M059J (cell line): ENCODE data around the gene PYCR2. TPM values are rescaled to one million over a fixed set of nuclear protein-coding genes. Genes with fewer than 3 reads are reported as not detected.
"Not testable (repeated sequence)": the region's sequence is repeated elsewhere in the genome, so short reads cannot be mapped to it uniquely, and the experiment has no call there.

ENCODE experiments used
- DNase-seq: peaks from one replicate; pipeline ENCODE4 v3.0.0-alpha.2; 2012; ENCODE audit warnings: low read depth
- total RNA-seq: library from RNA; depleted of rRNA; stranded (reverse); fragments of >200 nt; shearing (Covaris generic); gene quantifications from 2 replicates; pipeline ENCODE4 v1.2.3, GENCODE V29; 2014

Gene PYCR2
- total RNA-seq, 1 experiment from 2014 or later = 60.0 TPM

DNA sequence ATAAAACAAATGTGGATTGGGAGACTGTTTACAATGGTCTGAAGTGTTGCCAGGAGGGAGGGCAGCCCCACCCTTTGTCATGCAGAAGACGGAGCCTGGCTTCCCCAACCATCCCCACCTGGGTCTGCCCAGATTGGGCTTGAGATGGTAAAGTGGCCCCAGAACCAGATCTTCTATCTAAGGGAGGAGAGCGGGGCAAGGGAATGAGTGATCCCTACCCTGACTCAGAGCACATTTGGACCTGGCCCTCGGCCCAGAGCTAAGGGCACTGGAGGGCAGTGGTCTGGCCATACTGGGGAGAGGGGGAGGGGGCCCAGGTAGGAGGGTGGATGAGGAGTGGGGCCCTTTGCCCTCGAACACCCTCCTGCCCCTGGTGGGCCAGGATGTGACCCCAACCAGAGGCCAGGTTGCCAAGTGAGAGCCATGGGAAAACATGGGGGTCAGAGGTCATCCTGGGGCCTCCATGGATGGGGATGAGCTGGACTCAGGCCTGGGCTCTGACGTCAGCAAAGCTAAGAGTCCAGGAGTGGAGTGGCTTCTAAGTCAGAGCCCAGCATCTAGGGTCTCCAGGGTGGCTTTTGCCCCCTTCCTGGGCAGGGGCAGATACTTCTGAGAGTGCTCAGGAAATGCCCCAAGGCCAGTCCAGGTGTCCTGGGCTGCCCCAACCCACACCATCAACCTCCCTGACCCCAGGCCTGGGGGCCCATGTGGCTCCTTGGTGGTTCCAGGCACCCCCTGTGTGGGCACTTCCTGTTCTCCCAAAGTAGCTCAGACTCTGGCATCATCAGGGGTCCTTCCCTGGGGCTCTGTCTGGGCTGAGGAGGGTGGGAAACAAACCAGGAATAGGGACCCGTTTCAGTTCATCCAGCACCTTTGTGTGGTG is 33.5 kb downstream of the PYCR2 start:
- peak; percentile 53 for DNase-seq

DNA sequence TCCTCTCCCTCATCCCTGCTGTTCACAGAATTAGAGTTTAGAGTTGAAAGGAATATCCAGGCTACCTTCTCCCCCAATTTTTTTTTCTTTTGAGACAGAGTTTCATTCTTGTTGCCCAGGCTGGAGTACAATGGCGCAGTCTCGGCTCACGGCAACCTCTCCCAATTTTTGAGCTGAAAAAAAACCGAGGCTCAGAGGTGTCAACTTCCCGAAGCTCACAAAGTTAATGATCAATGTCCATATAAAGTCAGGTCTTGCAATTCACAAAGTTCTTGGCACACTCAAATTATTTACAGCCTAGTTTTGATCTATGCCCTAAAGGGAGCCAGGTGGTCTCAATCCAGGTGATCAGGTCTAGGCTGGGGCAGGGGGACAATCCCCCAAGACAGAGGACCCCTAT is 34.3 kb downstream of the PYCR2 start:
- no peak for DNase-seq

DNA sequence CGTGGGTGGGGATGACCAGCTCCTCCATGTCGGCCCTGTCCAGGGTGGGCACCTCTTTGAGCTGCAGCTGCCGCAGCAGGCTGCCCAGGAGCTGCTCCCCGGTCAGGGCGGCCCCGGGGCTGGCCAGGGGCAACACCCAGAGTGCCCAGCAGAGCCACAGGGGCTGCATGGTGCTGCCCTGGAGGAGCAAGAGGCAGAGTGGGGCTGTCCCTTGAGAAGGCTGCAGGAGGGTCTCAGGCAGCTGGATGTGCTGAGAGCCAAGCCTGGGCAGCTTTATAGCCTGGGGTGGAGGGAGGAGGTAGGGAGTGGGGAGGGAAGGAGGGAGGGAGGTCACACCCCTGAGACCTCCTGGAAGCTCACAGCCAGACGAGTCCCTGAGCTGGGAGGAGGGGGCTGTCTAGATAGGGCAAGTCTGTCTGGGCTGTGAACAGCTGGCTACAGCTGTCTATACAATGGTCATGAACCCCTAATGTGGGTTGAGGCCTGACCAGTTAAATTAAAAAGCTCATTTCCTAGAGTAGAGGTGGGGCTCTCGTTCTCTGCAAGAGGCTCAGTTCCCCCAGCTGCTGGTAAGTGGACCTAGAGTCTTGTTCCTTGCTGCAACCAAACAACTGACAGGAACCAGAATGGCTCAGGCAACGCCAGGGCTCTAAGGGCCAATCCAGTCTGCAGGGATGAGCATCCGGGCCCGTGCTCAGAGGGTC is 35.0 kb downstream of the PYCR2 start, which contains the start of gene LEFTY1:
Gene LEFTY1 (minus strand): TSS at position 249 of the 704 bp plus-strand sequence. CDS start 80 bp downstream, at position 169.
- no peak for DNase-seq

DNA sequence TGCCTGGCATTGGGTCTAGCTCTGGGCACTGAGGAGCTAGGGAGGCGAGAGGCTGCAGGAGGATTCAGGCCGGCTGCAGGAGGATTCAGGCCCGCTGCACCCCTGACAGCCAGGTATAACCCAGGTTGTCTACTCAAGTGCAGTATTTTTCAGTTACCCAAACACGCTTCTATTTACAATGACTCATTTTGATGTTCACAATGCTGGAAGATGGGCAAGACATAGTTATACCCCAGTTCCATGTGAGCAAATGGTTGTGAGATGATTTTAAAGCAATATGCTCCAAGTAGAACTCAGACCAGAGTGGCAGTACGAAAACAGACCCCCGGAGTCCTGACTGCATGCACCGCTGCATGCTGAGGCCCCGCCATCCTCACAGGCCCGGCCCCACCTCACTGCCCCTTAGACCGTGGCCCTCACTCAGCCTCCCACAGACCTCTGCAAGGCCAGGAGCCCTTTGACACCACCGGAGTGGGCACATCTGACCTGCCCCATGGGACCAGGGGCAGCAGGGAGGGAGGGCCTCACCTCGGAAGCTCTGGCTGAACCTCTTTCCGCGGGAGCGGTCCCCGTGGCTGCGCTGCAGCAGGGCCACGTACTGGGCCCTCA is 35.7 kb downstream of the PYCR2 start:
- no peak for DNase-seq

DNA sequence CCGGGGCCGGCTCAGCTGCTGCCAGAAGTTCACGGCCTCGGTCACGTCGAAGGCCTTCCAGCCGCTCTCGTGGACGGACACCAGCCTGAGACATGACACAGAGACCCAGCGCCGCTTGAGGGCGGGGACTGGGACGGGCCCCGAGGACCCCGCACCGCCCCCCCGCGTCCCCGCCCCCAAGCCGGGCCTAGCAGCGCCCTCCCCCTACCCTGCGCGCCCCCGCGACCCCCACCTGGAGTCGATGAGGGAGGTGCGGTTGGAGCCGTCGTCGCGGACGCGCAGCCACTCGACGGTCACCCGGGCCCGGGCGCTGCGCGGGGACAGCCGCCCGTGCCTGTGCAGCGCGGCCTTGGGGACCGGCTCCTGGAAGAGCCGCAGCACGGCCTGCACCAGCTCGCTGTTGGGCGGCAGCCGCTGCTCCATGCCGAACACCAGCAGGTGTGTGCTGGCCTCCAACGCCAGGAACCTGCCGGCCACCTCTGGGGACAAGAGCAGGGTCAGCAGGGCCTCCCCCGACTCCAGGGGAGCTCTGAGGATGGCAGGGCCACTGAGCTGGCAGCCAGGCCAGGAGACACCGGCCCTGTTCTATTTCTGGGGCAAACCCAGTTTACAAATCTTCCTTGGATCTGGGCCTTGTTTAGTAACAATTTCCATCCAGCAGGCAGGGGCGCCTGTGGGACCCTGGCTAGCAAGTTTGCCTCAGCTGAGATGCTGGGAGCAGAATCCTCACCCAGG is 36.3 kb downstream of the PYCR2 start:
- DNase-seq = not testable (repeated sequence)

DNA sequence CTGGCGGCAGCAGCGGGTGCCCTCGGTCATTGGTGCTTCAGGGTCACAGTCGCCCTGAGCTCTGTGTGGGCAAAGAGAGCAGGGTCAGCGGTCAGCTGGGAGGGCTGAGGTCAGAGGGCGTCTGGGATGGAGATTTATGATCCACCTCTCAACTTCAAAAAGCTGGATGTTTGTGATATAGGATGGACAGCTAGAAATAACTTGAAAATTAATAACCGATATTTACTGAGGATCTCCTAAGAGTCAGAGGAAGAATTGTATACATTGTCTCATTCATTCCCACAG is 37.1 kb downstream of the PYCR2 start:
- no peak for DNase-seq

DNA sequence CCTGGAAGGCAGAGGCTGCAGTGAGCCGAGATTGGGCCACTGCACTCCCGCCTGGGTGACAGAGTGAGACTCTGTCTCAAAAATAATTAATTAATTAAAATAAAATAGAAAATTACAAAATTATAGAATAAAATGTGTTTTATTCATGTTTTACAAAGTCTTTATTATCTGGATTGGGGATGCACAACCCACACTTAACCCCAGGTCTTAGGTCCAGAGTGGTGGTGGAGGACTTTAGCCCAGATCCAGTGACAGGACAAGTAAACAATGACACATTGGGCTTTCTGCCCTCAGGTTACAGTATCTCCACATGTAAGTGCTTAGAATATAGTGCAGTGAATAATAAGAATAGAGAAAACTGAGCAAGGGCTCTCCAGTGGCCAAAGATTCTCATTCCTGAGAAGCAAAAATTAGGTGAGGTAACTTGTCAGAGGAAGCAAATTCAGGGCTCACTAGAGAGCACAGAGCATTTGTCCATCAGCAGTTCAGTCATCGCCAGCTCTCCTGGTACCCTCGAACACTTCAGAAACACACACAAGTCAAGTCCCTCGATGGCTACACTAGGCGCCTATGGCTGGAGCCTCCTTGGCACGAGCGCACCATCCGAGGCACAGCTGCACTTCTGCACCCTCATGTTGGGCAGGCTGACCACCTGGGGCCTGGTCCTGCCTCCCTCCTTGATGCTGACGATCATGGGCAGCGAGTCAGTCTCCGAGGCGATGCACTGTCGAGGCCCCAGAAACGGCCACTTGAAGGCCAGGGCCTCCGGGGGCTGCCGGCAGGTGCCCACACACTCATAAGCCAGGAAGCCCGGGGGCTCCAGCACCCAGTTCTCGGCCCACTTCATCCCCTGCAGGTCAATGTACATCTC is 37.7 kb downstream of the PYCR2 start:
- peak; percentile 75 for DNase-seq

DNA sequence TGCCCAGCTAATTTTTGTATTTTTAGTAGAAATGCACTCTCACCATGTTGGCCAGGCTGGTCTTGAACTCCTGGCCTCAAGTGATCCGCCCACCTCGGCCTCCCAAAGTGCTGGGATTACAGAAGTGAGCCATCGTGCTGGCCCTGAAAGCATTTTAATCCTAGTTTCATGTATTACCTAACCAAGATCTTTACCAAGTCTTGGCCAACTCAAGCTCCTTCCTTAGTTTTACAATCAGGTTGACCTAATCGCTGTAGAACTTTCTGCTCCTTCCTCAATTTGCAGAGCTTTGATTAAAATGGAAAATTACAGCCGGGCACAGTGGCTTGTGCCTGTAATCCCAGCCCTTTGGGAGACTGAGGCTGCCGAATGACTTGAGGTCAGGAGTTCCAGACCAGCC is 38.7 kb downstream of the PYCR2 start:
- DNase-seq = no peak

DNA sequence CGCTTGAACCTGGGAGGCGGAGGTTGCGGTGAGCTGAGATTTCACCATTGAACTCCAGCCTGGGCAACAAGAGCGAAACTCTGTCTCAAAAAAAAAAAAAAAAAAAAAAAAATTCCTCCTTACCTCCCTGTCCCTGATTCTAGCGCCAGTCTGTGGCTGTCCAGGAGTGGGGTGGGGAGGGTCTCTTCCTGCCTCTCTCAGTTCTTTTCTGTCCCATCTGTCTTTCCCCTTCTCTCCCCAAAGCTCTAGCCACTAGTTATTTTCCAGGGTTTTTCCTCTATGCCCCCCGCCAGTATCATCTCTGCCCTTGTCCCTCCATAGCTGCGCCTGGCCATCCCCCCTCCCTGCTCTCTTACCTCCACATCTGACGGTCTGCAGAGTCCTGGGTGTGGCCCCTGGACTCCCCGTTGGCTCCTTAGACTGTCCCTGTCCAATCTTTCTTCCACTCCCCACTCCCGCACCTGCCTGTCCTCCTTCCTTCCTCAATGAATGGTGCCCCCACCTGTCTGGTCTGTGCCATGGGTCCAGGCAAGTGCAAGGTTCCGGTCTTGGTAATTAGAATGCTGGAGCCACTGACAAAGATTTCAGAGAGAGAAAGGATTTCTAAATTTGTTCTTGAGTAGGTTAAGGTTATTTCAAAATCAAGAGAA is 40.3 kb downstream of the PYCR2 start:
- DNase-seq = no peak

DNA sequence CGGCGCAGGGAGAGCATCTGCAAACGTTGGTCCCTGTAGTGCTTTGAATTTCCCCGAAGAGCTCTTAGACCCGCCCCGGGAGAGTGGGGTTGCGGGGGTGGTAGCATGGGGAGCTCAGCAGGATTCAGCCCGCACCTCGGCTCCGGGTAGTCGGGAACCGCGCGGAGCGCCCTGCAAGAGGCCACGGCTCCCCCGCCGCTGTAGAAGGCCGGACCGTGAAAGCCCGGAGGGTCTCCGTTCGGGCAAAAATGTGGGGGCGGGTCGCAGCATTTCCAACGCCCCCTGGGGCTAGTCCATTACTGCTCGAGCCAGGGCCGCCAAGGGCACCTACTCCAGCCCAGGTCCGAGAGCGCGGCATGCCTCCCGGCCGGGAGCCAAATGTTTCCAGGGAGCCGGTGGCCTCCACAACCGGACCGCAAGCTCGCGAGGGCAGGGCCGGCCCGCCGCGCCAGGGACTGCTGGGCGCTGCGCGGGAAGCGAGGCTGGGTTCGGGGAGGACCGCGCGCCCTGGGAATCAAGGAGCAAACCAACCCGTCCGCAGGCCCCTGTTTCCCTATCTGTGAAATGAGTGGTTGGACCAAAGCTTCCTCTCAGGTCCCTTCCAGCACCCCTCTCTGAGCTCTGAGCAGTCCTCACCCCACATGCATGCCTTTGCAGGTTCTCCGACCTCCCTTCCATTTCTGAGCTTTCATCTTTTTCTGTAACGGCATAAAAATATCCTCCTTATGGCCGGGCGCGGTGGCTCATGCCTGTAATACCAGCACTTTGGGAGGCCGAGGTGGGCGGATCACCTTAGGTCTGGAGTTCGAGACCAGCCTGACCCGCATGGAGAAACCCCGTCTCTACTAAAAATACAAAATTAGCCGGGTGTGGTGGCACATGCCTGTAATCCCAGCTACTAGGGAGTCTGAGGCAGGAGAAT is 41.1 kb downstream of the PYCR2 start:
- peak; percentile 61 for DNase-seq

DNA sequence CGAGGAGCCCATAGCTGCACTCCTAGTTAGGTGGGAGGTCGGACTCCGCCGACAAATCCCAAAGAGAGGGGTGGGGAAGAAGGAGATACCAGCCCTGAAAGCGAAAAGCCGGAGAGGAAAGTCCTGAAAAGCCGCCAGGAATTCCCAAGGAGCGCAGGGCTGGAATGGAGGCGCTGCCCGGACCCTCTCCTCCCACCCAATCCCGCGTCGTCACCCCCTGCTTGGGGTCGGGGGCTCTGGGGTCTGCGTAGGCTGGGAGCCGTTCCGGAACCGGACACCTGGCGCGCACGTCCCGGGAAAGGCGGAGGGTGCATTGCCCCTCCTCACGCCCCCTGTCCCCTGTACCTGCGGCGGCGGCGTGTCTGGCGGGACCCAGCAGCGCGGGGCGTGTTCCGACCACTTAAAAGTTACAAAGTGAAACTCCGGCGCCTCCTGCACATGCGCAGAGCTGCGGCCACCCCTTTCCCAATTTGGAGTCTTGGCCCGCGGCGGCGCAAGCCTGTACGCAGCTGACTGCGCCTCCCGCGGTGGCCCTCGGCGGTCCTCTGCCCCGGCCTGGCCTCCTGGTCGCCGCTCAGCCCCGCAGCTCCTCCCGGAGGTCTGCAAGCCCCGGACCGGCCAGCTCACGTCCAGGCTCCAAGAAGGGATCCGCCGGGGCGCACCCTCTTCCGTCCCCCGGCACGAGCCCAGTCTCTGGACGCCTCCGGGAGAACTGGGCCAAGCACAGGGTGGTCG is 41.9 kb downstream of the PYCR2 start, which contains the start of gene TMEM63A:
Gene TMEM63A (minus strand): TSS at position 422 of the 735 bp plus-strand sequence. CDS start 4,800 bp downstream, outside the sequence.
- peak; percentile 82 for DNase-seq

DNA sequence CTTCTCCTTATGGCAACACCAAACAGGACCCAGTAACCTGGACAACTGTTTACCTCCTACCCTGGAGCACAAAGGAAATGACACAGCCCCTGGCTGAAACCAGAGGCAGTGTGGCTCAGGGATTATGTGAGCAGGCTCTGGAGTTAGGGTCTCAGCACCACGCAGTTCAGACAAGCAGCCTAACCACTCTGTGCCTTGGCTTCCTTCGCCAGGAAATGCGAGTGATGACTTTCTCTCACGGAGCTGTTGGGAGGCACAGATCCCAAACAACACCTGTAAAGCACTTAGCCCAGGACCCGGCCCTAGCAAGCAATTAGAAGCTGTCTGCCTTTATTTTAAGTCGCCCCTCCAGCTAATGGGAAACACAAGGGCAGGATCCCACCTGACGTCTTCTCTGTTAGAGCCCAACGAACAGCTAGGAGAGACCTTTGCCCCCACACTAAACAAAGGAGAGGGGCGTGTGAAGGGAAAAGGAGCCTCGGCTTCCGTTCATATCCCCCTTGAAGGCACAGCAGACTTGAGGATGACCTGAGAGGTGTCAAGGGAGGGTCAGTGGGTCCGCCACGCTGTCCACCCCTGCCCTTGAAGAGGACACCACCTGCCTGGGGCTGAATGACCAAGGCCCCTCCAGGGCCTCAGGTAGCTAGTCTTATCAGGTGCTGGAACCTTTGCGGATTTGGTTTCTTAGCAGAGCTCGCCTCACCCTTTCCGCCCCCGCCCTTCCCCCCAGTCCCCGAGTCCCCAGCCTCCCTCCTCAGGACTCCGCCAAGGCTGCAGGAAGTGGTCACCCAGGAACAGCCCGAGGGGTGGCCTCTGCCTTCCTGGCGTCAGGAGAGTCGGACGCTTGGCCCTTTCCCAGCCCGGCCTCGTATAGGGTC is 42.7 kb downstream of the PYCR2 start:
- peak; percentile 83 for DNase-seq

DNA sequence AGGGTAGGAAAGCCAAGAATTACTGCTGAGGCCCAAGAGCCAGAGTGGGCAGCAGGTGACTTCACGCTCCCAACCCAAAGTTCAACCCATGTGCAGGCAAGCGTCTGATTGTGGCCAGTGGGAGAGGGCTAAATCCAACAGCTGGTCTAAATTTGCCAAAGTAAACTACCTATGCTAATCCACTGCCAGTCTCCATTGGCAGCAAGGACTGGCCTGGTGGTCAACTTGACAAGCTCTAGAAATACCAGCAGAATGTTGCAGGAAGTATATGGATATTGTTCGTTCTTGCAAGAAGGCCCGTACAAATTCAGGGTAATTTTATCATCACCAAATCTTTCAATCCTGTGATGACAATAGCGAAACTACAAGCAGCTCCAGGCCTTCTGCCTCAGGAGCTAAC is 43.4 kb downstream of the PYCR2 start:
- DNase-seq = no peak

DNA sequence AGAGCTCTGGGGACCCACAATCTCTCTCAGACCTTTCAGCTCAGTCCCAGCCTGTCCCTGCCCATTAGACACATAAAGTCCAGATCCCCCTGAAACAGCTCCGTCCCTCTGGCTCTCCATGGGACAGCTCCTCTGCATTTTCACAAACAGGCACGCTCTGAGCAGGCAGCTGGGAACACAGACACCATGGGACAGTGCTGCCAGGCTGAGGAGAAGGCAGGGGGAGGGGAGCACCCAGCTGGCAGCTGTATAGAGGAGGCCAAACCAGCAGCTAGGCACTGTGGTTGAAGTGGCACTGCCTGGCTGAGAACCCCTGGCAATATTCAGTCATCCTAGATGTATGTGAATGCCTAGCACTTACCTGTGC is 43.8 kb downstream of the PYCR2 start:
- DNase-seq = no peak

DNA sequence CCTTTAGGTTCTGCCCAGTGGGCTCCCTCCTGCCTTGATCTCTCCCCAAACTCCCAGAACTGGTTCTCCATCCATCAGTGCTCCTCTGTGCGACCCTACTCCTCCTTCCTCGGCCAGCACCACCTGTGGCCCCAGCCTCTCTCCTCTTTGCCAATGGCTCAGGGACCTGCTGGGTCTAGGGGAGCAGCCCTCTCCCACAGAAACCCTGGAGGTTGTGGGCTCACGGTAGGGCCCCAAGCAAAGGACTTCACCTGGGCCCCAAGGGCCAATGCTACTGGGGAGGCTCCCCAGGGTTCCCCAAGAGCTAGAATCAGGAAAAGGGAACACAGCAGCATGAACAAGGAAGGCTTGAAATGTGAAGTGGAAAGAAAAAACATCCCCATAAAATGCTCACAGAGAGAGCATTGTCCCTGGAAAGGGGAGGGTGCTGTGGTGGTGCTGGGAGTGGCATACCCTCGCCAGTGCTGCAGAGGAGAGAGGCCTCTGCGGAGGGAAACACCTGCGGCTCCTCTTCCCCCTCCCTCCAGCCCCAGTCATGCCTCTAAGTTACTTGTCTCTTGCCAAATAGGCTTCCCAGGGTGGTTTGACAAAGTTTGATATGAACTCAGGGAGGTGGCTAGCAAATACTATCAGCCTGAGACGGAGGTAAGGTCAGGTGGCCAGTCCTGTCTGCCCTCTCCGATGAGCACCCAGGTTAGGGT is 44.4 kb downstream of the PYCR2 start:
- no peak for DNase-seq

DNA sequence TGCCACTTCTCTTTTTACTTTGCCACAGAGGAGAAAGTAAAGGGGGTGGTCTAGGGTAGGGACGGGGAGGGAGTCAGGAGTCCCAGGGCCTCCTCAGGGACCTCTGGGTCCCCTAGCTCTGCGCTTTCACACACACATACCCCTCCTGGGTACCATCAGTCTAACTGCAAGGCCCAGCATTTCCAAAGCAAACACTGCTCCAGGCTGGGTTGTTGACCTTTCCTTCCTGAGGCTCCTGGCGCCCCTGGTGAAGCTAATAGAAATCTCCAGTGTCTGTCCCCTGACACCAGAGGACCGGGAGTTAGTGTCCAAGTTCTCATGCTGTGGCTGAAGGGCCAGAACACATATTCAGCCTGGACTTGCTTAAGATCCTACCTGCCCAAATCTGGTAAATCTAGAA is 45.8 kb downstream of the PYCR2 start:
- DNase-seq = no peak

DNA sequence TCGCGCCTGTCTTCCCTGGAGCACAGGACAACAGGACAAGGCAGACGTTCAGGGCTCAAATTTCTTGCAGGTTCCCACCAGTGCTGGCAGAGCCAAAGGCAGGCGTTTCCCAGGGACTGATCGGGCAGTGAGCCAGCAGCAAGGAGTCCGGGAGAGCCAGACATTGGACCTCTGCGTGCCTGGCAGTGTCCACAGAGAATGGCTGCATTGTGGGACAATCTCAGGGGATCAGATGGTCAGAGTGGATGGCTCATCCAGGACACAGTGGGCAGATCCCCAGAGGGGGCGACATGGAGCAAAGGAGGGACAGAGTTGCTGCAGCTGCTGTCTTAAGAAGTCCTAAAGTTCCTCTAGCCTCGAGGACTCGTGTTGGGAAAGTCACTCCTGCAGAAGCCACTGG is 46.5 kb downstream of the PYCR2 start:
- peak; percentile 48 for DNase-seq
